ENCODE measurements around the gene EME2.

The EME2 gene

DNA sequence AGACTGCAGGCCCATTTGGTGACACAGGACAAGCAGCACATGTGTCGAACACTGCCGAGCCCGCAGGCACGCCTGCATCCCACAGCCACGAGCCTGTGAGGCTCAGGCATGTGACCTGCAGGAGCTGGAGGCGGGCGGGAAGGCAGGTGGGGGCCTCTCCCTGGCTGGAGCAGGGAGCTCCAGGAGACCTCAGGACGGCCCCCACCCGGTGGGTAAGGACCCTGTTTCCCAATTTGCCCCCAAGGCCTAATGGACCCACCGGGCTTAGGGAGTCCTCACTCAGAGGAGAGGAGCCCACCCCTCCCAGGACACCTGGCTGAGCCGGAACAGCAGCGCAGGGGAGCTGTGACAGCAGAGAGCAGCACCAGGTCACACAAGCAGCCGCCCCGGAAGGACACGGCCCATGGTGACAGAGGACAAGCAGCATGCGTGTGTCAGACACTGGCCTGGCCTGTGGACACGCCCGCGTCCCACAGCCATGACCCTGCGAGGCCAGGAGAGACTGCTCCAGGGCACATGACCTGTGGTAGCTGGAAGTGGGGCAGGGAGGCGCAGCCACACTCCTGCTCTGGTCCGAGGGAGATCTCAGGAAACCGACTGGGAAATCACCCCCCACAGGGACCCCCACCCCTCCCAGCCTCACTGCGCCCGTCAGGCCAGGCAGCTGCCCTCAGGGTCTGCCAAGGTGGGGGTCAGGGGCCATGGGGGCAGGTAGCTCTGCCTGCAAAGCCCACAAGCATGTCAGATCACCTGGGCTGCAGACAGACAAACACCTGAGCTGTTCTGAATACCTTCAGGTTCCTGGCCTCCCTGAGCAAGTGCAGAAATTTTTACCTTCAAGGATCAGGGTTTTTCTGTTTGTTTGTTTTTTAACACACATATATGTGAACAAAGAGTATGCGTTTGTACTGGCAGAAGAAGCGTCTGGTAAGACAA, 7.4 kb downstream of the EME2 start:
- DNase-seq (ENCODE audit: insufficient read length, low spot score) (no peak), FAIRE-seq (no peak)
- no peak for TF ChIP-seq CTCF (IDR thresholded peaks at IDR 0.05; ENCODE audit: insufficient read depth, missing control alignments)

DNA sequence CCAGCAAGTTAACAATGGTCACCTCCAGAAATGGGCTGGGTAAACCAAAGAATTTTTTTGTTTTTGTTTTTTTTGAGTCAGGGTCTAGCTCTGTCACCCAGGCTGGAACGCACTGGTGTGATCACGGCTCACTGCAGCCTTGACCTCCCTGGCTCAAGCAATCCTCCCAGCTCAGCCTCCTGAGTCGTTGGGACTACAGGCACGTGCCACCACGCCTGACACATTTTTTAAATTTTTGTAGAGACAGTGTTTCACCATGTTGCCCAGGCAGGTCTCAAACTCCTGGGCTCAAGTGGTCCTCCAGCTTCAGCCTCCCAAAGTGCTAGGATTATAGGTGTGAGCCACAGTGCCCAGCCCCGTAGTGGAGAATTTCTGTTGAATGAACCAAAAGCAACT, 8.1 kb downstream of the EME2 start:
- FAIRE-seq (no peak), DNase-seq (ENCODE audit: insufficient read length, low spot score) (no peak)
- no peak for TF ChIP-seq CTCF (IDR thresholded peaks at IDR 0.05; ENCODE audit: insufficient read depth, missing control alignments)

GRCh38 chr16:1781254-1781653, 8.6 kb downstream of the EME2 start:
- FAIRE-seq (no peak), DNase-seq (ENCODE audit: insufficient read length, low spot score) (no peak)
- TF ChIP-seq CTCF (IDR thresholded peaks at IDR 0.05; ENCODE audit: insufficient read depth, missing control alignments): no peak

GRCh38 chr16:1781758-1782407, 9.3 kb downstream of the EME2 start:
- TF ChIP-seq CTCF (IDR thresholded peaks at IDR 0.05; ENCODE audit: insufficient read depth, missing control alignments): no peak
- FAIRE-seq (no peak), DNase-seq (ENCODE audit: insufficient read length, low spot score) (no peak)

GRCh38 chr16:1782408-1783264, 10.0 kb downstream of the EME2 start, which contains the start of the genes NUBP2 and SPSB3:
NUBP2 (plus strand) TSS chr16:1782960; CDS start chr16:1783021, 61 bp downstream.
SPSB3 (minus strand) TSS chr16:1782571; CDS start chr16:1781483, 1,088 bp downstream.
- DNase-seq (ENCODE audit: insufficient read length, low spot score) (peak; percentile 99), FAIRE-seq (peak; percentile 92)
- no peak for TF ChIP-seq CTCF (IDR thresholded peaks at IDR 0.05; ENCODE audit: insufficient read depth, missing control alignments)

- FAIRE-seq: no peak
- no peak for DNase-seq (ENCODE audit: insufficient read length, low spot score)
- no peak for TF ChIP-seq CTCF (IDR thresholded peaks at IDR 0.05; ENCODE audit: insufficient read depth, missing control alignments)
Observed at GRCh38 chr16:1784977-1785845, 12.6 kb downstream of the EME2 start.
